Measurements from ENCODE around the gene SIRPA.

GRCh38 chr20:1898482-1899240, 3.5 kb downstream of the SIRPA start:
- TF ChIP-seq CTCF (IDR thresholded peaks at IDR 0.05), result no peak
- TF ChIP-seq ZFX (IDR thresholded peaks at IDR 0.05; ENCODE audit: borderline replicate concordance), result no peak

Measured in 22Rv1 (cell line).